GM12801 (cell line): ENCODE results near the gene C5orf24.

Experiments used
- TF ChIP-seq, protein P1 (sequence below): IDR thresholded peaks from one replicate; pipeline ENCODE4 v1.5.1; 2011; ENCODE audit warnings: control low read depth; ENCODE audit not compliant: insufficient read length; ENCODE audit errors: extremely low read depth

Gene C5orf24

DNA sequence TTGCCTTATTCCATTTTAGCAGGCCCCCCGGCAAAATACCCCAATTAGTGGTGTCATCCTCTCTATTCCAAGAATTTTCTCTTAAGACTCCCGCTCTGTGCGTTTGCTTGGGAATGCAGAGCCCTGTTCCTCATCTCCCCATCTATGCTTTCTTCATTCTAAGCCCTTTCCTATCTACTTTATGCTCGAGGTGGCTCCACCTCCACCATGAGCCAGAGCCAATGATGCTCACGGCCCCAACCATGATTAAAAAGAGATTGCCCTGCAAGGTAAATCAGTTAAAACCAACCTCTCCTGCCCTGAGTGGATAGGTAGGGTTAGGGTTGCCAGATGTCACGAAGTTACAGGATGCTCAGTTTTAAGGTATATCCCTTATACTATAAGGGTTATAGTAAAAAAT lies 27.7 kb downstream of the C5orf24 start:
- TF ChIP-seq, protein P1, sequence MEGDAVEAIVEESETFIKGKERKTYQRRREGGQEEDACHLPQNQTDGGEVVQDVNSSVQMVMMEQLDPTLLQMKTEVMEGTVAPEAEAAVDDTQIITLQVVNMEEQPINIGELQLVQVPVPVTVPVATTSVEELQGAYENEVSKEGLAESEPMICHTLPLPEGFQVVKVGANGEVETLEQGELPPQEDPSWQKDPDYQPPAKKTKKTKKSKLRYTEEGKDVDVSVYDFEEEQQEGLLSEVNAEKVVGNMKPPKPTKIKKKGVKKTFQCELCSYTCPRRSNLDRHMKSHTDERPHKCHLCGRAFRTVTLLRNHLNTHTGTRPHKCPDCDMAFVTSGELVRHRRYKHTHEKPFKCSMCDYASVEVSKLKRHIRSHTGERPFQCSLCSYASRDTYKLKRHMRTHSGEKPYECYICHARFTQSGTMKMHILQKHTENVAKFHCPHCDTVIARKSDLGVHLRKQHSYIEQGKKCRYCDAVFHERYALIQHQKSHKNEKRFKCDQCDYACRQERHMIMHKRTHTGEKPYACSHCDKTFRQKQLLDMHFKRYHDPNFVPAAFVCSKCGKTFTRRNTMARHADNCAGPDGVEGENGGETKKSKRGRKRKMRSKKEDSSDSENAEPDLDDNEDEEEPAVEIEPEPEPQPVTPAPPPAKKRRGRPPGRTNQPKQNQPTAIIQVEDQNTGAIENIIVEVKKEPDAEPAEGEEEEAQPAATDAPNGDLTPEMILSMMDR = no peak

DNA sequence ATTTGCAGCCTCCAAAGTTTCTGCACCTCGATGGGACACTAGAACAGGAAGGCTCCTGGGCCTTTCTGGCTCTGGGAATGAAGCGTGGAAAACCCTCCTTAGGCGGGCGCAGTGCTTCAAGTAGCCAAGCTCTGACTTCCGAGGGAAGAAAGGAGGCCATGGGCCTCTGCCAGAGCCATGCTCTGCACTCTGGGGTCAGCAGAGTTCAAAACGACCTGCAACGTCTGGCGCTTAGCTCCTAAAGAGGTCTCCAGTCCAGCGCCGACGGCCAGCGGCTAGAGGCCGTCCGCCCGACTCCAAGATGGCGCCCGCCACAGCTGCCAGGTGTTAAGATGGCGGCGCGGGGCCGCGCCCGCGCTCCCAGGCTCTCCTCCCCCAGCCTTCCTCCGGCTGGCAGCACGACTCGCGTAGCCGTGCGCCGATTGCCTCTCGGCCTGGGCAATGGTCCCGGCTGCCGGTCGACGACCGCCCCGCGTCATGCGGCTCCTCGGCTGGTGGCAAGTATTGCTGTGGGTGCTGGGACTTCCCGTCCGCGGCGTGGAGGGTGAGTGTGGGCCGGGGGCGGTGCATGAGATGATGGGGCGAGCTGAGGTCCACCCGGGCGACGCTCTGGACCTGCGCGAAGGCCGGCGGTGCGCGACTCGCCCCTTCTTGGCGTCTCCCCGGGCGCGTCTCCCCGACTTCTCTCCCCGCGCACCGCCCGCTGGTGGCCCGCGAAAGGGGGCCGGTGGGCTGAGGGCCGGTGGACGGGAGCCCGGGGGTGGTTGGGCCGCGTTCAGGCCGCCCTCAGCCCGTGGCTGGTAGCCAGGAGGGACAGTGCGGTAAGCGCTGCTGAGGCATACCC lies 28.4 kb downstream of the C5orf24 start, which contains the start of gene TXNDC15:
TXNDC15 (plus strand) TSS at position 385 of the 844 bp plus-strand sequence; CDS start at position 442, 57 bp downstream.
- TF ChIP-seq, protein P1 = no peak

DNA sequence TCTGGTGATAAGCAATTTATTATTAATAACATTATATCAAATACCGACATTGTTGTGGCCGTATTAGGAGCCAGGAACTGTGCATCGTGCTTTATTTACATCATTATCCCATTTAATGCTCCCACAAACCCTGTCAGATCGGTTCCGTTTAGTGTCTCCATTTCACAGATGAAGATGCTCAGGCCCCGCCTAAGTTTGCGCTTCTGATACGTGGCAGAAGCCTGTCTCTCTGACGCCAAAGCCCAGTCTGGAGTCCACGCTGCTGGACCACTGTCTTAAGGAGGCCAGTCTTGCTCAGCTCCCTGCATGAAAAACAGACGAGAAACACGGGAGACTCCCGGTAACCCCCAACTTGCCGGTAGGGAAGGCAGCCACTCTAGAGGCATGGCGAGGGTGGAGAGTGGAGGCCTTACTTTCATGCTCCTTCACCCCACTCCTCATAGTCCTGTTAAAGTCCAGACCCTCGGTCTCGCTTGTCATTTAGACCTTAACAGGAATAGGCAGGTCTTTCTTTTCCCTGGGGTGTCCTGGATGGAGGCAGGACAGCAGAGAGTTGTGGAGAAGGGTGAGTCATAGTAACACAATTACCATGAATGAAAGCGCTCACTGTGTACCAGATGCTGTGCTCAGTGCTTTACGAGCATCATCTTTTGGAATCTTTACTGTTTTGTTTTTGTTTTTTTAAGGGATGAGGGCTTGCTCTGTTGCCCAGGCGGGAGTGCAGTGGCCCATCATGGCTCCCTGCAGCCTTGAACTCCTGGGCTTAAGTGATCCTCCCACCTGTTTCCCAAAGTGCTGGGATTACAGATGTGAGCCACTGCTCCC lies 29.3 kb downstream of the C5orf24 start:
- TF ChIP-seq, protein P1 = no peak

DNA sequence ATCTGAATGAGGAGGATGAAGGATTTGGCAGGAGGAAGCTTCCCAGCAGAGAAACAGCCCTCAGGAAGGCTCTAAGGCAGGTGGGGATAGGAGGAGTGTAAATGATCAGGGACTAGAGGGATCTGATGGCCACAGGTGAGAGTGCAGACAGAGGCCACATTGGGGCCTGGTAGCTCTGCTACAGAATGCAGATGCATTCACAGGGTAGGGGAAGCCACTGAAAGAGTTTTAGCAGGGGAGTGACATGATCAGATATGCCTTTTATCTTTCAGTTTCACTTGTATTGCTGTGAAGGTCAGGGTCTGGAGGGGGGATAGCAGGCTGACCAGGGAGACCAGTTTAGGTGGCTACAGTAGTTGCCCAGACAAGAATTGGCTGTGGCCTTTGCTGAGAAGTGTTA lies 31.4 kb downstream of the C5orf24 start:
- TF ChIP-seq, protein P1 = no peak

DNA sequence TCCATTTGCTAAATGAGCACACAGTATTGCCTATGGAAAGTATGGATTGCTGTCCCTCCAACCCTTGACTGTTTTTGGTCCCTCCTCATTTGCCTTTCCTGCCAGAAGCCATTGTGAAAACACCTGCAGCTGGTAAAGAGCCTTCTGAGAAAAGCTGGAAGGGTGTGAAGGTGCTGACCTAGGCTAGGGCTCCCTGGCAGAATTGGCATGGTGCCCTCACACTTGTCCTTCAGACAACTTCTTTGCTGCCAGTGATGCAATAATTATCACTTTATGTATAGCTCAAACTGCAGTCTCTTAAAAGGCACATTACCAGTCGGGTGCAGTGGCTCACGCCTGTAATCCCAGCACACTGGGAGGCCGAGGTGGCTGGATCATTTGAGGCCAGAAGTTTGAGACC lies 32.6 kb downstream of the C5orf24 start:
- TF ChIP-seq, protein P1 = no peak

DNA sequence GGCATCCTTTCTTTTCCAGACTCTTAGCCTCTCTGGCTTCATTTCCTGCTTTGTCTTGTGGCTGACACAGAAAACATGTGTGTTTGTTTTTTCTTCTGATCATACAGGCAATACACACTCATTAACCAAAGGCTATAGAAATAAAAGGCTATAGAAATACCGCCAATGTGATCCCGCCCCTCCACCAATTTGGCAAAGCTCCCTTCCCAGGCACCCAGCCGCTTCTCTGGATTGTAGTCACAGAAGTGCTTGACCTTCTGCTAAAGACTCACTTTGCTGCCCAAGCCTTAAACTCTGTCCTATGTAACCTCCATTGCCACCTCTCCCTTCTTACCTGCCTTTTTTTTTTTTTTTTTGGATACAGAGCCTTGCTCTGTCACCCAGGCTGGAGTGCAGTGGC lies 33.7 kb downstream of the C5orf24 start:
- TF ChIP-seq, protein P1 = no peak

DNA sequence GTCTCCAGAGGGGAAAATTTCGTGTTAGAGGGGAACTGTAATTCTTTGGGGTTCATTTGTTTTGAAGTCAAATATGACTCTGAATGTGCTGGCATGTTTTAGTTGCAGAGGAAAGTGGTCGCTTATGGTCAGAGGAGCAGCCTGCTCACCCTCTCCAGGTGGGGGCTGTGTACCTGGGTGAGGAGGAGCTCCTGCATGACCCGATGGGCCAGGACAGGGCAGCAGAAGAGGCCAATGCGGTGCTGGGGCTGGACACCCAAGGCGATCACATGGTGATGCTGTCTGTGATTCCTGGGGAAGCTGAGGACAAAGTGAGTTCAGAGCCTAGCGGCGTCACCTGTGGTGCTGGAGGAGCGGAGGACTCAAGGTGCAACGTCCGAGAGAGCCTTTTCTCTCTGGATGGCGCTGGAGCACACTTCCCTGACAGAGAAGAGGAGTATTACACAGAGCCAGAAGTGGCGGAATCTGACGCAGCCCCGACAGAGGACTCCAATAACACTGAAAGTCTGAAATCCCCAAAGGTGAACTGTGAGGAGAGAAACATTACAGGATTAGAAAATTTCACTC lies 41.9 kb downstream of the C5orf24 start:
- TF ChIP-seq, protein P1 = no peak
